Ovary (tissue), 3 donors: Measurements from ENCODE around the gene KAT6B.

Source experiments
- POLR2A ChIP-seq: fragments of 450-650 bp; IDR thresholded peaks from one replicate; pipeline ENCODE4 v1.6.1; 2017; ENCODE audit warnings: antibody characterized with exemption, mild to moderate bottlenecking, moderate library complexity
- TF ChIP-seq, protein P1 (sequence below), 3 donors: fragments of 450-650 bp in 2 of 3; fragments of 200-600 bp in 1 of 3; IDR thresholded peaks; one replicate each; pipeline versions ENCODE4 v1.5.1 to v1.8.0; 2016 to 2022; ENCODE audit warnings: antibody characterized with exemption in 3 of 3, mild to moderate bottlenecking in 1 of 3
- donor health status: DM: no; HTN: no; CAD: no.

DNA sequence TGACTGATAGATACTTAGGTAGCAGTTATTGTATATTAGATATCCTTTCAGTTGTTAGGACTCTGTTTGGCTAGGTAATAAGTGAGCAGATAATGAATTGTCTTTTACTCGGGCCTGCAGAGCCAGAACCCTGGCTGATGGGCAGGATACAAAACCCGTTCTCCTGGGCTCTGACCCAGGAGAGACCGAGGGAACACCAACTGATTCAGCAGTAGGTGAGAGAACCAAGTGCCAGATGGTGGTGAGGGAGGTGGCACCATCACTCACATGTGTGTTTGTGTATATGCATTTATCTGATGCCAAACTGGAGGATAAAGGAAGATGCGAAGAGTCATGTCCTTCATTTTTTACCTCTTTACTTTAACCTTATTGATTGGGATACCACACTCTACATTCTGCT lies 169.4 kb downstream of the KAT6B start:
- TF ChIP-seq, protein P1, sequence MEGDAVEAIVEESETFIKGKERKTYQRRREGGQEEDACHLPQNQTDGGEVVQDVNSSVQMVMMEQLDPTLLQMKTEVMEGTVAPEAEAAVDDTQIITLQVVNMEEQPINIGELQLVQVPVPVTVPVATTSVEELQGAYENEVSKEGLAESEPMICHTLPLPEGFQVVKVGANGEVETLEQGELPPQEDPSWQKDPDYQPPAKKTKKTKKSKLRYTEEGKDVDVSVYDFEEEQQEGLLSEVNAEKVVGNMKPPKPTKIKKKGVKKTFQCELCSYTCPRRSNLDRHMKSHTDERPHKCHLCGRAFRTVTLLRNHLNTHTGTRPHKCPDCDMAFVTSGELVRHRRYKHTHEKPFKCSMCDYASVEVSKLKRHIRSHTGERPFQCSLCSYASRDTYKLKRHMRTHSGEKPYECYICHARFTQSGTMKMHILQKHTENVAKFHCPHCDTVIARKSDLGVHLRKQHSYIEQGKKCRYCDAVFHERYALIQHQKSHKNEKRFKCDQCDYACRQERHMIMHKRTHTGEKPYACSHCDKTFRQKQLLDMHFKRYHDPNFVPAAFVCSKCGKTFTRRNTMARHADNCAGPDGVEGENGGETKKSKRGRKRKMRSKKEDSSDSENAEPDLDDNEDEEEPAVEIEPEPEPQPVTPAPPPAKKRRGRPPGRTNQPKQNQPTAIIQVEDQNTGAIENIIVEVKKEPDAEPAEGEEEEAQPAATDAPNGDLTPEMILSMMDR (IDR thresholded peaks at IDR 0.05), result no peak
- TF ChIP-seq POLR2A, result no peak
